ENCODE data around the gene APOB.

APOB gene

GRCh38 chr2:21004181-21004572 lies 39.7 kb downstream of the APOB start:
- no peak for DNase-seq

GRCh38 chr2:21003572-21004180 lies 40.2 kb downstream of the APOB start:
- no peak for DNase-seq

GRCh38 chr2:21002814-21003192 lies 41.1 kb downstream of the APOB start:
- DNase-seq = no peak

GRCh38 chr2:21001988-21002813 lies 41.7 kb downstream of the APOB start:
- no peak for DNase-seq

- DNase-seq = no peak
Observed at GRCh38 chr2:21001225-21001946, 42.5 kb downstream of the APOB start.

- DNase-seq = no peak
Observed at GRCh38 chr2:20999906-21000645, 43.8 kb downstream of the APOB start.

- no peak for DNase-seq
Observed at GRCh38 chr2:20998972-20999905, 44.6 kb downstream of the APOB start.

GRCh38 chr2:20997953-20998722 lies 45.7 kb downstream of the APOB start:
- no peak for DNase-seq

- DNase-seq = no peak
Observed at GRCh38 chr2:20994130-20994529, 49.7 kb downstream of the APOB start.

GRCh38 chr2:20992201-20992711 lies 51.6 kb downstream of the APOB start:
- peak; percentile 8 for DNase-seq

GRCh38 chr2:20990442-20991430 lies 53.1 kb downstream of the APOB start:
- no peak for DNase-seq

GRCh38 chr2:20989404-20989803 lies 54.5 kb downstream of the APOB start:
- no peak for DNase-seq

GRCh38 chr2:20988905-20989304 lies 55.0 kb downstream of the APOB start:
- DNase-seq = no peak

GRCh38 chr2:20986024-20986939 lies 57.6 kb downstream of the APOB start:
- DNase-seq = no peak

GRCh38 chr2:20985062-20985461 lies 58.8 kb downstream of the APOB start:
- no peak for DNase-seq

- DNase-seq = no peak
Observed at GRCh38 chr2:20984408-20984807, 59.5 kb downstream of the APOB start.

- DNase-seq = no peak
Observed at GRCh38 chr2:20983844-20984243, 60.0 kb downstream of the APOB start.

- no peak for DNase-seq
Observed at GRCh38 chr2:20982861-20983260, 61.0 kb downstream of the APOB start.

Measured in fibroblast of upper back skin (primary cell).